ENCODE data around the gene PAX1.

DNA sequence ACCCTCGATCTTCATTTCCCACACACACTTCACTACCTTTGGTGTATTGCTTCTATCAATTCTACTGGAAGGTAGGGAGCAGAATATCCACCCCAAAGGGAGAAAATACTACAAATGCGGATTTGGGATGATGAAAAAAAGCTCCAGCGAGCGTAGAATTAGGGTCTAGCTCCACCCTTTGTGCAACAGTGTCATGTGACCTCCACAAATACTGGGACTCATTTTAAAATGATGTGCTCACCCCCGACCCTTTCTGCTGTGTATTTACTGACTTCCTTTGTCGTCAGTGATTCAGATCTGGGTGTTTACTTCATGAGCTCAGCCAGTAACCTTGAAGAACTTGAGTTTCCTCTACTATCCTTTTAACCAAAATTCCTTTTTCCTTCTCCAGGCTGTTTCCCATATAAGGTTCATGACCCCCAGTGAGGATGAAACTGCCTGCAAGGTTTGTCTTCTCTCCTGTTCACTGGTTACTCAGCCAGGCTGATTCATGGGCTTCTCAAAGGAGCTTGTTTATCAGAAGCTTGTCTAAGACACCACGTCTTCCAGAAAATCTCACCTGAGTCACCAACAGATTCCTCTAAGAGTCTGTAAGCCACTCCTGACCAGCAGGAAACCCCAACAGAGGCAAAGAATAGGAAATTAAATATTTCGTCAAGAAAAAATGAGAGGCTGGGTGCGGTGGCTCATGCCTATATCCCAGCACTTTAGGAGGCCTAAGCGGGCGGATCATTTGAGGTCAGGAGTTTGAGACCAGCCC, 39.6 kb upstream of the PAX1 start:
- TF ChIP-seq, protein P1, sequence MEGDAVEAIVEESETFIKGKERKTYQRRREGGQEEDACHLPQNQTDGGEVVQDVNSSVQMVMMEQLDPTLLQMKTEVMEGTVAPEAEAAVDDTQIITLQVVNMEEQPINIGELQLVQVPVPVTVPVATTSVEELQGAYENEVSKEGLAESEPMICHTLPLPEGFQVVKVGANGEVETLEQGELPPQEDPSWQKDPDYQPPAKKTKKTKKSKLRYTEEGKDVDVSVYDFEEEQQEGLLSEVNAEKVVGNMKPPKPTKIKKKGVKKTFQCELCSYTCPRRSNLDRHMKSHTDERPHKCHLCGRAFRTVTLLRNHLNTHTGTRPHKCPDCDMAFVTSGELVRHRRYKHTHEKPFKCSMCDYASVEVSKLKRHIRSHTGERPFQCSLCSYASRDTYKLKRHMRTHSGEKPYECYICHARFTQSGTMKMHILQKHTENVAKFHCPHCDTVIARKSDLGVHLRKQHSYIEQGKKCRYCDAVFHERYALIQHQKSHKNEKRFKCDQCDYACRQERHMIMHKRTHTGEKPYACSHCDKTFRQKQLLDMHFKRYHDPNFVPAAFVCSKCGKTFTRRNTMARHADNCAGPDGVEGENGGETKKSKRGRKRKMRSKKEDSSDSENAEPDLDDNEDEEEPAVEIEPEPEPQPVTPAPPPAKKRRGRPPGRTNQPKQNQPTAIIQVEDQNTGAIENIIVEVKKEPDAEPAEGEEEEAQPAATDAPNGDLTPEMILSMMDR (IDR thresholded peaks at IDR 0.05): no peak
- TF ChIP-seq POLR2AphosphoS5 (IDR thresholded peaks at IDR 0.05): no peak
